ENCODE measurements around the gene MCC.

MCC gene

GRCh38 chr5:113337515-113338415, 150.5 kb downstream of the MCC start:
- H3K4me3 ChIP-seq (ENCODE audit: insufficient read depth, low read depth, low read length, poor library complexity, severe bottlenecking): no peak overlapping the region
- no peak for DNase-seq
- H3K27me3 ChIP-seq (replicated peaks; ENCODE audit: control insufficient read depth, insufficient read depth, low read length, poor library complexity, severe bottlenecking): no peaks in the 10 kb centered on the region
- H3K36me3 ChIP-seq (ENCODE audit: control insufficient read depth, insufficient read depth, low read length): no peaks in the 10 kb centered on the region
- no peak overlapping the region for H3K27ac ChIP-seq (ENCODE audit: insufficient read depth, low read length, poor library complexity, severe bottlenecking)
- H3K4me1 ChIP-seq (ENCODE audit: control insufficient read depth, insufficient read depth, low read length, poor library complexity, severe bottlenecking): no peaks in the 10 kb centered on the region
- no peaks in the 10 kb centered on the region for H3K9me3 ChIP-seq (ENCODE audit: control insufficient read depth, low read length)

GRCh38 chr5:113336975-113337374, 151.3 kb downstream of the MCC start:
- no peaks in the 10 kb centered on the region for H3K4me1 ChIP-seq (ENCODE audit: control insufficient read depth, insufficient read depth, low read length, poor library complexity, severe bottlenecking)
- no peaks in the 10 kb centered on the region for H3K36me3 ChIP-seq (ENCODE audit: control insufficient read depth, insufficient read depth, low read length)
- no peaks in the 10 kb centered on the region for H3K9me3 ChIP-seq (ENCODE audit: control insufficient read depth, low read length)
- H3K4me3 ChIP-seq (ENCODE audit: insufficient read depth, low read depth, low read length, poor library complexity, severe bottlenecking): no peak overlapping the region
- no peak for DNase-seq
- no peaks in the 10 kb centered on the region for H3K27me3 ChIP-seq (replicated peaks; ENCODE audit: control insufficient read depth, insufficient read depth, low read length, poor library complexity, severe bottlenecking)
- H3K27ac ChIP-seq (ENCODE audit: insufficient read depth, low read length, poor library complexity, severe bottlenecking): no peak overlapping the region

GRCh38 chr5:113333411-113333810, 154.8 kb downstream of the MCC start:
- H3K27ac ChIP-seq (ENCODE audit: insufficient read depth, low read length, poor library complexity, severe bottlenecking): no peak overlapping the region
- no peaks in the 10 kb centered on the region for H3K36me3 ChIP-seq (ENCODE audit: control insufficient read depth, insufficient read depth, low read length)
- no peaks in the 10 kb centered on the region for H3K27me3 ChIP-seq (replicated peaks; ENCODE audit: control insufficient read depth, insufficient read depth, low read length, poor library complexity, severe bottlenecking)
- no peaks in the 10 kb centered on the region for H3K9me3 ChIP-seq (ENCODE audit: control insufficient read depth, low read length)
- DNase-seq: no peak
- no peak overlapping the region for H3K4me3 ChIP-seq (ENCODE audit: insufficient read depth, low read depth, low read length, poor library complexity, severe bottlenecking)
- no peaks in the 10 kb centered on the region for H3K4me1 ChIP-seq (ENCODE audit: control insufficient read depth, insufficient read depth, low read length, poor library complexity, severe bottlenecking)

- Histone ChIP-seq H3K9me3 (ENCODE audit: control insufficient read depth, low read length) (no peaks in the 10 kb centered on the region), H3K27me3 (replicated peaks; ENCODE audit: control insufficient read depth, insufficient read depth, low read length, poor library complexity, severe bottlenecking) (no peaks in the 10 kb centered on the region), H3K4me3 (ENCODE audit: insufficient read depth, low read depth, low read length, poor library complexity, severe bottlenecking) (no peak overlapping the region), H3K36me3 (ENCODE audit: control insufficient read depth, insufficient read depth, low read length) (no peaks in the 10 kb centered on the region), H3K4me1 (ENCODE audit: control insufficient read depth, insufficient read depth, low read length, poor library complexity, severe bottlenecking) (no peaks in the 10 kb centered on the region), H3K27ac (ENCODE audit: insufficient read depth, low read length, poor library complexity, severe bottlenecking) (no peak overlapping the region)
- no peak for DNase-seq
Observed at GRCh38 chr5:113331209-113331551, 157.1 kb downstream of the MCC start.

GRCh38 chr5:113330533-113331208, 157.6 kb downstream of the MCC start:
- H3K27me3 ChIP-seq (replicated peaks; ENCODE audit: control insufficient read depth, insufficient read depth, low read length, poor library complexity, severe bottlenecking): no peaks in the 10 kb centered on the region
- no peaks in the 10 kb centered on the region for H3K9me3 ChIP-seq (ENCODE audit: control insufficient read depth, low read length)
- H3K4me3 ChIP-seq (ENCODE audit: insufficient read depth, low read depth, low read length, poor library complexity, severe bottlenecking): no peak overlapping the region
- H3K36me3 ChIP-seq (ENCODE audit: control insufficient read depth, insufficient read depth, low read length): no peaks in the 10 kb centered on the region
- DNase-seq: no peak
- no peaks in the 10 kb centered on the region for H3K4me1 ChIP-seq (ENCODE audit: control insufficient read depth, insufficient read depth, low read length, poor library complexity, severe bottlenecking)
- no peak overlapping the region for H3K27ac ChIP-seq (ENCODE audit: insufficient read depth, low read length, poor library complexity, severe bottlenecking)

GRCh38 chr5:113329981-113330380, 158.3 kb downstream of the MCC start:
- no peaks in the 10 kb centered on the region for H3K4me1 ChIP-seq (ENCODE audit: control insufficient read depth, insufficient read depth, low read length, poor library complexity, severe bottlenecking)
- DNase-seq: no peak
- H3K27me3 ChIP-seq (replicated peaks; ENCODE audit: control insufficient read depth, insufficient read depth, low read length, poor library complexity, severe bottlenecking): no peaks in the 10 kb centered on the region
- H3K36me3 ChIP-seq (ENCODE audit: control insufficient read depth, insufficient read depth, low read length): no peaks in the 10 kb centered on the region
- H3K9me3 ChIP-seq (ENCODE audit: control insufficient read depth, low read length): no peaks in the 10 kb centered on the region
- no peak overlapping the region for H3K27ac ChIP-seq (ENCODE audit: insufficient read depth, low read length, poor library complexity, severe bottlenecking)
- no peak overlapping the region for H3K4me3 ChIP-seq (ENCODE audit: insufficient read depth, low read depth, low read length, poor library complexity, severe bottlenecking)

- Histone ChIP-seq H3K27me3 (replicated peaks; ENCODE audit: control insufficient read depth, insufficient read depth, low read length, poor library complexity, severe bottlenecking) (no peaks in the 10 kb centered on the region), H3K27ac (ENCODE audit: insufficient read depth, low read length, poor library complexity, severe bottlenecking) (no peak overlapping the region), H3K4me1 (ENCODE audit: control insufficient read depth, insufficient read depth, low read length, poor library complexity, severe bottlenecking) (no peaks in the 10 kb centered on the region), H3K9me3 (ENCODE audit: control insufficient read depth, low read length) (no peaks in the 10 kb centered on the region), H3K36me3 (ENCODE audit: control insufficient read depth, insufficient read depth, low read length) (no peaks in the 10 kb centered on the region), H3K4me3 (ENCODE audit: insufficient read depth, low read depth, low read length, poor library complexity, severe bottlenecking) (no peak overlapping the region)
- no peak for DNase-seq
Observed at GRCh38 chr5:113325054-113325453, 163.2 kb downstream of the MCC start.

GRCh38 chr5:113321276-113321675, 167.0 kb downstream of the MCC start:
- Histone ChIP-seq H3K9me3 (ENCODE audit: control insufficient read depth, low read length) (no peaks in the 10 kb centered on the region), H3K27ac (ENCODE audit: insufficient read depth, low read length, poor library complexity, severe bottlenecking) (no peak overlapping the region), H3K27me3 (replicated peaks; ENCODE audit: control insufficient read depth, insufficient read depth, low read length, poor library complexity, severe bottlenecking) (no peaks in the 10 kb centered on the region), H3K4me1 (ENCODE audit: control insufficient read depth, insufficient read depth, low read length, poor library complexity, severe bottlenecking) (no peaks in the 10 kb centered on the region), H3K4me3 (ENCODE audit: insufficient read depth, low read depth, low read length, poor library complexity, severe bottlenecking) (no peak overlapping the region), H3K36me3 (ENCODE audit: control insufficient read depth, insufficient read depth, low read length) (no peaks in the 10 kb centered on the region)
- DNase-seq: no peak

GRCh38 chr5:113320273-113320780, 167.9 kb downstream of the MCC start:
- Histone ChIP-seq H3K36me3 (ENCODE audit: control insufficient read depth, insufficient read depth, low read length) (no peaks in the 10 kb centered on the region), H3K27ac (ENCODE audit: insufficient read depth, low read length, poor library complexity, severe bottlenecking) (no peak overlapping the region), H3K9me3 (ENCODE audit: control insufficient read depth, low read length) (no peaks in the 10 kb centered on the region), H3K27me3 (replicated peaks; ENCODE audit: control insufficient read depth, insufficient read depth, low read length, poor library complexity, severe bottlenecking) (no peaks in the 10 kb centered on the region), H3K4me3 (ENCODE audit: insufficient read depth, low read depth, low read length, poor library complexity, severe bottlenecking) (no peak overlapping the region), H3K4me1 (ENCODE audit: control insufficient read depth, insufficient read depth, low read length, poor library complexity, severe bottlenecking) (no peaks in the 10 kb centered on the region)
- no peak for DNase-seq
